Neural cell (in vitro differentiated cells): Measurements from ENCODE around the gene SUMO3. TPM values are rescaled to one million over a fixed set of nuclear protein-coding genes. Genes with fewer than 3 reads are reported as not detected.

Experiments used
- H2AFZ ChIP-seq: fragments of 200-600, 300-800 bp; sonication (generic), shearing (Covaris generic); 2 replicates; pipeline ENCODE4 v1.6.0; 2014; ENCODE audit warnings: low read depth, mild to moderate bottlenecking, antibody characterized with exemption, low read length, moderate library complexity
- H3F3A ChIP-seq: fragments of 200-600 bp; shearing (Covaris generic); 2 replicates; pipeline ENCODE4 v1.6.1; 2016; ENCODE audit warnings: mild to moderate bottlenecking, moderate library complexity, mixed read lengths, antibody characterized with exemption, low read length; ENCODE audit not compliant: insufficient read depth, poor library complexity, severe bottlenecking
- H3K27ac ChIP-seq: fragments of 200-600, 300-800 bp; sonication (generic), shearing (Covaris generic); 2 replicates; pipeline ENCODE4 v1.5.1; 2014; ENCODE audit warnings: mild to moderate bottlenecking, low read length, moderate library complexity
- H3K27me3 ChIP-seq: fragments of 300-800, 200-600 bp; sonication (generic), shearing (Covaris generic); 2 replicates; pipeline ENCODE4 v1.6.0; 2014; ENCODE audit warnings: mild to moderate bottlenecking, low read depth, low read length, moderate library complexity; ENCODE audit not compliant: insufficient read depth
- H3K36me3 ChIP-seq: fragments of 300-800, 200-600 bp; sonication (generic), shearing (Covaris generic); 2 replicates; pipeline ENCODE4 v1.5.1; 2014; ENCODE audit warnings: mild to moderate bottlenecking, antibody characterized with exemption, low read length, moderate library complexity; ENCODE audit not compliant: insufficient read depth
- H3K4me2 ChIP-seq: fragments of 300-800, 200-600 bp; sonication (generic), shearing (Covaris generic); 2 replicates; pipeline ENCODE4 v1.6.0; 2014; ENCODE audit warnings: mild to moderate bottlenecking, low read length
- H3K4me3 ChIP-seq: fragments of 300-800, 200-600 bp; sonication (generic), shearing (Covaris generic); 2 replicates; pipeline ENCODE4 v1.5.1; 2014; ENCODE audit warnings: mild to moderate bottlenecking, low read length, moderate library complexity
- H3K79me2 ChIP-seq: fragments of 200-600 bp; shearing (Covaris generic); replicated peaks from 2 replicates; pipeline ENCODE4 v1.6.0; 2014; ENCODE audit warnings: mild to moderate bottlenecking, low read length, moderate library complexity; ENCODE audit not compliant: insufficient read depth
- H3K9ac ChIP-seq: fragments of 300-800, 200-600 bp; sonication (generic), shearing (Covaris generic); 2 replicates; pipeline ENCODE4 v1.6.1; 2016; ENCODE audit warnings: mild to moderate bottlenecking, low read length, mixed read lengths
- H3K9me2 ChIP-seq: fragments of 200-600 bp; shearing (Covaris generic); 2 replicates; pipeline ENCODE4 v1.6.1; 2016; ENCODE audit warnings: mild to moderate bottlenecking, low read length, mixed read lengths; ENCODE audit not compliant: insufficient read depth
- H3K9me3 ChIP-seq: fragments of 200-600, 300-800 bp; sonication (generic), shearing (Covaris generic); 2 replicates; pipeline ENCODE4 v1.6.1; 2016; ENCODE audit warnings: mild to moderate bottlenecking, mixed run types, low read length, moderate library complexity, mixed read lengths
- H4K20me1 ChIP-seq: fragments of 200-600 bp; shearing (Covaris generic); 2 replicates; pipeline ENCODE4 v1.6.1; 2016; ENCODE audit warnings: mild to moderate bottlenecking, mixed run types; ENCODE audit not compliant: insufficient read depth
- EP300 ChIP-seq: fragments of 450-650 bp; conservative IDR thresholded peaks from 2 replicates; pipeline ENCODE4 v1.6.1; 2014; ENCODE audit warnings: antibody characterized with exemption, mild to moderate bottlenecking, moderate library complexity; ENCODE audit not compliant: poor library complexity, severe bottlenecking
- EZH2 ChIP-seq: fragments of 200-600, 300-800 bp; shearing (Covaris generic), sonication (generic); IDR thresholded peaks from 2 replicates; pipeline ENCODE4 v1.6.1; 2014; ENCODE audit warnings: antibody characterized with exemption, low read length, borderline replicate concordance, mild to moderate bottlenecking; ENCODE audit not compliant: insufficient read depth, poor library complexity, severe bottlenecking
- MXI1 ChIP-seq: fragments of 450-650 bp; conservative IDR thresholded peaks from 2 replicates; pipeline ENCODE4 v1.6.1; 2014; ENCODE audit warnings: antibody characterized with exemption, mild to moderate bottlenecking; ENCODE audit not compliant: poor library complexity, severe bottlenecking
- POLR2AphosphoS5 ChIP-seq: IDR thresholded peaks from 2 replicates; pipeline ENCODE4 v1.6.1; 2012
- RAD21 ChIP-seq: fragments of 450-650 bp; conservative IDR thresholded peaks from 2 replicates; pipeline ENCODE4 v1.6.1; 2014; ENCODE audit warnings: antibody characterized with exemption, mild to moderate bottlenecking, moderate library complexity
- SMC3 ChIP-seq: fragments of 450-650 bp; conservative IDR thresholded peaks from 2 replicates; pipeline ENCODE4 v1.6.1; 2014; ENCODE audit warnings: antibody characterized with exemption, mild to moderate bottlenecking, moderate library complexity; ENCODE audit not compliant: poor library complexity
- TAF1 ChIP-seq: IDR thresholded peaks from 2 replicates; pipeline ENCODE4 v1.6.1; 2012; ENCODE audit warnings: low read depth
- polyA plus RNA-seq: library from polyadenylated mRNA; depleted of rRNA; stranded (reverse); fragments of >200 nt; gene quantifications from 2 replicates; pipeline ENCODE4 v1.2.3, GENCODE V29; 2014
- TF ChIP-seq, protein P1 (sequence below): IDR thresholded peaks from 2 replicates; pipeline ENCODE4 v1.6.1; 2012; ENCODE audit warnings: borderline replicate concordance
- TF ChIP-seq, protein P2 (sequence below): fragments of 450-650 bp; IDR thresholded peaks from 2 replicates; pipeline ENCODE4 v1.5.1; 2014; ENCODE audit warnings: antibody characterized with exemption, mild to moderate bottlenecking, moderate library complexity; ENCODE audit not compliant: poor library complexity, severe bottlenecking

SUMO3 gene
- polyA plus RNA-seq, 1 donor from 2014 or later, result 113 TPM

DNA sequence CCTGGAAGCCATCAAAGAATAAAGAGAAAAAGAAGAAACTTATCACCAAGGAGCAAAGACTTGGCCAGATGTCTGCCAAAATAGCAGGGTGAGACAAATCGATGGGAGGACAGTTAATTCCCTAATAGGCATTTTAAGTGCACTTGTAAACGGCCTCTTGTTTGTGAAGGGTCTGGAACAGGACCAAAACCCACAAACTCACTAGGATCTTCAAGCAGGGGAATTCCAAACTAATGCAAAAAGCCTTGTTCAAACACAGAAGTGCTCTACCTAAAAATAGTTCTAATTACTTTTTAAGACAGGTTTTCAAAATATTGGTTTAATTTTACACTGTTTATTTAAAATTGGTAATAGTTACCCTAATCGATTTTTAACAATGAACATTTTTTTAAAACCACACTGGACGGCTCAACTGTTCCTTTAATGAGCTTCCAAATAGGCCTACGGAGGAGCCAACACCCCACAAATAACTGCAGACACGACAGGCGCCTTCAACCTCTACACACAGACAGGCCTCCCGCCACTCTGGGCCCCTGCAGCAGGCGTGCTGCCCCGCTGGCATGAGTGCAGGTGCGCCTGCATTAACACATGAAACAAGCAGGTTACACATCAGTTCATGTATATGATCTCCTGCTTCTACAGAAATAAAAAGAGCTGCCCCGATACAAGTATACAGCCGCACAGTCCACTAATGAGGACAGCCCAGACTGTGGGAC, 32.1 kb downstream of the SUMO3 start:
- H4K20me1 ChIP-seq, result no peaks in the 10 kb centered on the region
- no peaks in the 10 kb centered on the region for H3K79me2 ChIP-seq

DNA sequence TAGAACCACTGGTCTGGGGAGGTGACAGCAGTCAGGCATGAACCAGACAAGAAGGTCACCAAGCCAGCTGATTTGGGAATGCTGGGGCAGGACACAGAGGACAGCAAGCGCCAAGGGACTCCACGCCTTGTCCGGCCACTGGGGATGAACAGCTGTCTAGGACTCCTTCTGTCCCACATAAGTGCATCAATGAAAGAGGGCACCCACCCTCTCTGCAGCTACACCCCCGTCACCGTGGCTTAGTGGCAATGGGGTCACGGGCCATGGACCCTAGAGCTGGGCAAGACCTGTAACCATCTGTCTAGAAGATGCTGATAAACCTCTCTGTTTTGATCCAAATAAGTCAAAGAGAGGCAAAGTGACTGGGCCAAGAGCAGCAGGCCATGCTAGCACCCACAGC, 33.1 kb downstream of the SUMO3 start:
- Histone ChIP-seq H3K9me2 (no peaks in the 10 kb centered on the region), H3K27ac (no peak overlapping the region), H3K79me2 (no peaks in the 10 kb centered on the region), H3F3A (no peaks in the 10 kb centered on the region), H3K9ac (no peak overlapping the region), H2AFZ (no peak overlapping the region), H3K36me3 (no peaks in the 10 kb centered on the region), H3K4me3 (no peak overlapping the region), H3K4me2 (no peak overlapping the region), H3K9me3 (no peaks in the 10 kb centered on the region), H3K27me3 (no peaks in the 10 kb centered on the region), H4K20me1 (no peaks in the 10 kb centered on the region)
- TF ChIP-seq RAD21 (no peak), EP300 (no peak), TAF1 (no peak)

More for the DNA sequence above, 32.1 kb downstream of the SUMO3 start:
- H3K9me2 ChIP-seq, result no peaks in the 10 kb centered on the region
- no peak overlapping the region for H3K4me2 ChIP-seq
- H3K36me3 ChIP-seq, result no peaks in the 10 kb centered on the region
- no peak overlapping the region for H2AFZ ChIP-seq
- no peak overlapping the region for H3K27ac ChIP-seq
- no peaks in the 10 kb centered on the region for H3F3A ChIP-seq
- H3K9me3 ChIP-seq, result no peaks in the 10 kb centered on the region
- H3K9ac ChIP-seq, result no peak overlapping the region
- no peak for TF ChIP-seq TAF1
- no peak for TF ChIP-seq MXI1
- no peak for TF ChIP-seq EZH2
- TF ChIP-seq RAD21, result no peak
- TF ChIP-seq, protein P1, sequence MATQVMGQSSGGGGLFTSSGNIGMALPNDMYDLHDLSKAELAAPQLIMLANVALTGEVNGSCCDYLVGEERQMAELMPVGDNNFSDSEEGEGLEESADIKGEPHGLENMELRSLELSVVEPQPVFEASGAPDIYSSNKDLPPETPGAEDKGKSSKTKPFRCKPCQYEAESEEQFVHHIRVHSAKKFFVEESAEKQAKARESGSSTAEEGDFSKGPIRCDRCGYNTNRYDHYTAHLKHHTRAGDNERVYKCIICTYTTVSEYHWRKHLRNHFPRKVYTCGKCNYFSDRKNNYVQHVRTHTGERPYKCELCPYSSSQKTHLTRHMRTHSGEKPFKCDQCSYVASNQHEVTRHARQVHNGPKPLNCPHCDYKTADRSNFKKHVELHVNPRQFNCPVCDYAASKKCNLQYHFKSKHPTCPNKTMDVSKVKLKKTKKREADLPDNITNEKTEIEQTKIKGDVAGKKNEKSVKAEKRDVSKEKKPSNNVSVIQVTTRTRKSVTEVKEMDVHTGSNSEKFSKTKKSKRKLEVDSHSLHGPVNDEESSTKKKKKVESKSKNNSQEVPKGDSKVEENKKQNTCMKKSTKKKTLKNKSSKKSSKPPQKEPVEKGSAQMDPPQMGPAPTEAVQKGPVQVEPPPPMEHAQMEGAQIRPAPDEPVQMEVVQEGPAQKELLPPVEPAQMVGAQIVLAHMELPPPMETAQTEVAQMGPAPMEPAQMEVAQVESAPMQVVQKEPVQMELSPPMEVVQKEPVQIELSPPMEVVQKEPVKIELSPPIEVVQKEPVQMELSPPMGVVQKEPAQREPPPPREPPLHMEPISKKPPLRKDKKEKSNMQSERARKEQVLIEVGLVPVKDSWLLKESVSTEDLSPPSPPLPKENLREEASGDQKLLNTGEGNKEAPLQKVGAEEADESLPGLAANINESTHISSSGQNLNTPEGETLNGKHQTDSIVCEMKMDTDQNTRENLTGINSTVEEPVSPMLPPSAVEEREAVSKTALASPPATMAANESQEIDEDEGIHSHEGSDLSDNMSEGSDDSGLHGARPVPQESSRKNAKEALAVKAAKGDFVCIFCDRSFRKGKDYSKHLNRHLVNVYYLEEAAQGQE, result no peak
- no peak for TF ChIP-seq SMC3
- no peak for TF ChIP-seq POLR2AphosphoS5
- TF ChIP-seq EP300, result no peak
- TF ChIP-seq, protein P2, sequence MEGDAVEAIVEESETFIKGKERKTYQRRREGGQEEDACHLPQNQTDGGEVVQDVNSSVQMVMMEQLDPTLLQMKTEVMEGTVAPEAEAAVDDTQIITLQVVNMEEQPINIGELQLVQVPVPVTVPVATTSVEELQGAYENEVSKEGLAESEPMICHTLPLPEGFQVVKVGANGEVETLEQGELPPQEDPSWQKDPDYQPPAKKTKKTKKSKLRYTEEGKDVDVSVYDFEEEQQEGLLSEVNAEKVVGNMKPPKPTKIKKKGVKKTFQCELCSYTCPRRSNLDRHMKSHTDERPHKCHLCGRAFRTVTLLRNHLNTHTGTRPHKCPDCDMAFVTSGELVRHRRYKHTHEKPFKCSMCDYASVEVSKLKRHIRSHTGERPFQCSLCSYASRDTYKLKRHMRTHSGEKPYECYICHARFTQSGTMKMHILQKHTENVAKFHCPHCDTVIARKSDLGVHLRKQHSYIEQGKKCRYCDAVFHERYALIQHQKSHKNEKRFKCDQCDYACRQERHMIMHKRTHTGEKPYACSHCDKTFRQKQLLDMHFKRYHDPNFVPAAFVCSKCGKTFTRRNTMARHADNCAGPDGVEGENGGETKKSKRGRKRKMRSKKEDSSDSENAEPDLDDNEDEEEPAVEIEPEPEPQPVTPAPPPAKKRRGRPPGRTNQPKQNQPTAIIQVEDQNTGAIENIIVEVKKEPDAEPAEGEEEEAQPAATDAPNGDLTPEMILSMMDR, result no peak
- no peaks in the 10 kb centered on the region for H3K27me3 ChIP-seq
- H3K4me3 ChIP-seq, result no peak overlapping the region
